GM20431 (cell line): Measurements from ENCODE around the gene TGFBR1.

Source experiments
- in situ Hi-C: fragments of 300-500 bp; cut with MseI, MboI; formaldehyde crosslinking; loops from one replicate; pipeline ENCODE4 v1.15.0; 2020; ENCODE audit warnings: low sequenced_read_pairs; ENCODE audit not compliant: unreplicated experiment

TGFBR1 gene

DNA sequence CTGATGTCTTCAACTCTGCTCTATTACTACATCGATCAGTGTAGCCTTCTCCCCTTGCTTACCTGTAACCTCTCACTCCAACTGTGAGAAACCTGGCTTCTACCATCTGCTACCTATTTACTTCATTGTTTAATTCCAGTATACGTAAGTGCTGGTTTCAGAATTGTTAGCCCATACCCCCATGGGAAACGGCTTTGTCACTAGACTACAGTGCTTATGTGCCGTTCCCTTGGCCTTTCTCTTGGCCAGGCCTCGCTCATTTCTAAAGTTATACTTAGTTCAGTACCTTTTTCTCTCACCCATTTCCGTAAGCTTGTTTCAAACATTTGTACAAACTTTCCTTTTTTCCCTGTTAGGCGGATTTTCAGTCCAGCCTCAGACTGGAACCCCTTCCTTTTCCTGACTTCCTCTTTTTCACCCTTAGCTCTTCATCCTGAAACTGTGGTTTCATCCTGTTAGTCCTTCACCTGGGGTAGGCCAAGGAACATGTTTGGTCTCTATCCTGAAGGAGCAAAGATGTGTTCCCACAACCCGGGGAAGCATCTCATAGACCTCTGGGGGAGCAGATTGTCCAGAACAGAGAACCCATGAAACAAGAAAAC, 95.1 kb downstream of the TGFBR1 start:
- in situ Hi-C loops = loop anchor here (25.0 kb wide), 1 partner anchor 812 kb away; no protein-coding TSS in a partner anchor

DNA sequence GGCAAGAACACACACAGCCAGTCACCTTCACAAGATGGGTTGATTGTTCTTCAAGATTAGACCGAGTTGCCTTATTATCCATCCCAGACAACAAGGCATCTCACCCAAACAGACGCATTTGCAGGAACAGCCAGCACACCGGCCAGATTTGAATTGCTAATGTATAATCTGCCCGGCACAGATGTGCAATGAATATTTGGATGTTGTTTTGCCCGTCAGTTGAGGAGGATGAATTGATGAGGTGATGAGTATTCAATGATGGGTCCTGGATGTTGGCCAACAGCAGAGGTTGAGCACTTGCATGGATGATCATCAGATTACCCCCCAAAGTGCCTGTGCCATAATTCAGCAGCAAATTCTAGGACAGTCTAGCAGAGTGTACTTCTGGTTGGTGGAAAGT, 96.7 kb downstream of the TGFBR1 start:
- in situ Hi-C loops = no loop called here
